Endothelial cell of umbilical vein (primary cell): ENCODE results near the gene CAMP. TPM values are rescaled to one million over a fixed set of nuclear protein-coding genes. Genes with fewer than 3 reads are reported as not detected.
"Not testable (repeated sequence)": the region's sequence is repeated elsewhere in the genome, so short reads cannot be mapped to it uniquely, and the experiment has no call there.

Experiments used
- BruUV-seq: library from RNA; stranded (reverse); fragments of 400-500 nt; replicated peaks from 2 replicates; lab custom pipeline; 2021; lab: Mats Ljungman, UMichigan
- CTCF ChIA-PET: fragments of 300-600, 350-600 bp; sonication (Branson Sonifier 250); formaldehyde crosslinking; loops from one replicate; lab custom pipeline; 2021; ENCODE audit warnings: antibody characterized with exemption, inconsistent platforms; lab: Charles Lee
- POLR2A ChIA-PET: fragments of 300-600, 350-600 bp; sonication (Branson Sonifier 250); formaldehyde crosslinking; loops from one replicate; lab custom pipeline; 2021; ENCODE audit warnings: antibody characterized with exemption, inconsistent platforms; lab: Charles Lee
- DNase-seq: peaks from one replicate; pipeline ENCODE4 v3.0.0-alpha.2; 2011; ENCODE audit warnings: low read depth, low spot score
- FAIRE-seq: peaks from 2 replicates; lab custom pipeline; 2011; peaks lifted over from hg19 to GRCh38; lab: Jason Lieb, UNC
- H2AFZ ChIP-seq: 2 replicates; pipeline ENCODE4 v1.6.0; 2012; ENCODE audit warnings: low read depth, low read length, control low read depth, inconsistent platforms
- H3K27ac ChIP-seq: 2 replicates; pipeline ENCODE4 v1.5.1; 2011; ENCODE audit warnings: low read depth, mild to moderate bottlenecking, control low read depth, low read length, moderate library complexity; ENCODE audit not compliant: insufficient read depth
- H3K27me3 ChIP-seq, 2 experiments: 2 replicates each; pipeline versions ENCODE4 v1.6.0 to v1.6.1; 2011; ENCODE audit warnings: low read length in 2 of 2, mixed read lengths in 1 of 2; ENCODE audit not compliant: control insufficient read depth in 2 of 2, insufficient read depth in 2 of 2
- H3K36me3 ChIP-seq, 2 experiments: 2 replicates in 1 of 2; 3 replicates in 1 of 2; pipeline ENCODE4 v1.5.1; 2011; ENCODE audit warnings: low read length in 2 of 2, mild to moderate bottlenecking in 1 of 2, moderate library complexity in 1 of 2; ENCODE audit not compliant: control insufficient read depth in 2 of 2, insufficient read depth in 2 of 2; ENCODE audit errors: extremely low read depth in 1 of 2
- H3K4me1 ChIP-seq: 3 replicates; pipeline ENCODE4 v1.5.1; 2011; ENCODE audit warnings: mild to moderate bottlenecking, low read length; ENCODE audit not compliant: control insufficient read depth, insufficient read depth; ENCODE audit errors: extremely low read depth
- H3K4me2 ChIP-seq: 2 replicates; pipeline ENCODE4 v1.6.1; 2011; ENCODE audit warnings: low read length, control low read depth, mixed read lengths; ENCODE audit not compliant: insufficient read depth
- H3K4me3 ChIP-seq, 3 experiments: fragments of 200-600 bp in 1 of 3; sonication (generic), shearing (Covaris generic) in 1 of 3; replicated peaks in 1 of 3; 2 replicates each; pipeline ENCODE4 v1.5.1; 2011 to 2016; ENCODE audit warnings: control low read depth in 3 of 3, low read length in 3 of 3, mild to moderate bottlenecking in 2 of 3, inconsistent platforms in 1 of 3, low read depth in 1 of 3, moderate library complexity in 1 of 3; ENCODE audit not compliant: insufficient read depth in 1 of 3
- H3K79me2 ChIP-seq: 2 replicates; pipeline ENCODE4 v1.6.0; 2012; ENCODE audit warnings: low read length, inconsistent platforms; ENCODE audit not compliant: control insufficient read depth, insufficient read depth
- H3K9ac ChIP-seq: replicated peaks from 2 replicates; pipeline ENCODE3; 2011; ENCODE audit warnings: low read length, control low read depth; ENCODE audit not compliant: insufficient read depth; ENCODE audit errors: extremely low read depth
- H3K9me1 ChIP-seq: replicated peaks from 3 replicates; pipeline ENCODE4 v1.6.0; 2011; ENCODE audit warnings: mild to moderate bottlenecking, low read length; ENCODE audit not compliant: control insufficient read depth, insufficient read depth; ENCODE audit errors: extremely low read depth
- H3K9me3 ChIP-seq: replicated peaks from 2 replicates; pipeline ENCODE4 v1.5.1; 2012; ENCODE audit warnings: low read length, inconsistent platforms; ENCODE audit not compliant: control insufficient read depth, insufficient read depth
- H4K20me1 ChIP-seq: replicated peaks from 2 replicates; pipeline ENCODE3; 2011; ENCODE audit warnings: mild to moderate bottlenecking, low read length; ENCODE audit not compliant: control insufficient read depth, insufficient read depth; ENCODE audit errors: extremely low read depth
- EZH2 ChIP-seq: IDR thresholded peaks from 2 replicates; pipeline ENCODE4 v1.6.1; 2012; ENCODE audit warnings: borderline replicate concordance, low read depth, mild to moderate bottlenecking, moderate library complexity, low read length, inconsistent platforms; ENCODE audit not compliant: severe bottlenecking
- FOS ChIP-seq: IDR thresholded peaks from 2 replicates; pipeline ENCODE4 v1.6.1; 2011; ENCODE audit warnings: mild to moderate bottlenecking, low read length, moderate library complexity, borderline replicate concordance; ENCODE audit not compliant: insufficient read depth
- GATA2 ChIP-seq: IDR thresholded peaks from 2 replicates; pipeline ENCODE4 v1.7.0; 2011; ENCODE audit warnings: low read depth, mild to moderate bottlenecking, moderate library complexity, mixed read lengths, low read length; ENCODE audit not compliant: insufficient read length, insufficient read depth
- JUN ChIP-seq: IDR thresholded peaks from 2 replicates; pipeline ENCODE4 v1.6.1; 2011; ENCODE audit warnings: borderline replicate concordance, low read depth; ENCODE audit not compliant: insufficient read length, insufficient read depth
- MAX ChIP-seq: IDR thresholded peaks from 2 replicates; pipeline ENCODE4 v1.6.1; 2011; ENCODE audit not compliant: insufficient read depth, insufficient read length
- MYC ChIP-seq: IDR thresholded peaks from one replicate; pipeline ENCODE4 v1.6.1; 2011; ENCODE audit warnings: mild to moderate bottlenecking, low read depth, low read length
- POLR2A ChIP-seq: IDR thresholded peaks from 2 replicates; pipeline ENCODE4 v1.6.1; 2012; ENCODE audit warnings: low read depth, mild to moderate bottlenecking, control low read depth, low read length
- POLR2AphosphoS5 ChIP-seq: IDR thresholded peaks from 2 replicates; pipeline ENCODE4 v1.6.1; 2012; ENCODE audit warnings: low read depth, mild to moderate bottlenecking, control low read depth, low read length, moderate library complexity; ENCODE audit not compliant: insufficient read depth
- dilution Hi-C: fragments of 300-500 bp; cut with MboI; formaldehyde crosslinking; loops from one replicate; pipeline ENCODE4 v1.15.0; 2019; ENCODE audit warnings: low sequenced_read_pairs; ENCODE audit not compliant: extremely low pct_ligation_motif_present
- intact Hi-C: fragments of 100-400 bp; cut with micrococcal nuclease; formaldehyde crosslinking; loops from one replicate; pipeline ENCODE4 v1.10.0; 2022
- polyA plus RNA-seq, 4 experiments: library from polyadenylated mRNA; depleted of rRNA in 3 of 4; stranded (reverse) in 3 of 4; unstranded in 1 of 4; fragments of >200 nt; gene quantifications; 2 replicates each; pipeline versions ENCODE4 v1.2.1 to v1.2.3, GENCODE V29; 2011 to 2012; ENCODE audit warnings: missing spikeins in 1 of 4
- total RNA-seq: library from RNA; stranded (reverse); gene quantifications from 2 replicates; pipeline ENCODE4 v1.2.3, GENCODE V29; 2021
- TF ChIP-seq, protein P1 (sequence below), 2 donors: IDR thresholded peaks; 1 replicate in 1 of 2; 2 replicates in 1 of 2; pipeline ENCODE4 v1.5.1; 2011; ENCODE audit warnings: low read length in 2 of 2, mild to moderate bottlenecking in 2 of 2, moderate library complexity in 2 of 2, control low read depth in 1 of 2, inconsistent platforms in 1 of 2, low read depth in 1 of 2; ENCODE audit not compliant: insufficient read depth in 1 of 2; ENCODE audit errors: extremely low read depth in 1 of 2

CAMP gene
- total and polyA plus RNA-seq, 2 donors (not counting 3 experiments of a cell fraction or from before 2014, with no cell fraction given): not detected

- no peak overlapping the region for H2AFZ ChIP-seq
- peaks cover 9% of the 10 kb centered on the region for H3K4me1 ChIP-seq
- dilution Hi-C loops: no loop called here
- intact Hi-C loops: loop anchor here (10.0 kb wide), 1 partner anchor 76 kb away; no protein-coding TSS in a partner anchor
- DNase-seq (no peak), FAIRE-seq (no peak)
- CTCF ChIA-PET: interaction anchor here (0.6 to 24.1 kb wide), 4 partner anchors 10 to 170 kb away, joined by 3 to 723 read pairs (median 4); partner anchors contain the start of genes CCDC51, PLXNB1 and TMA7
- no peaks in the 10 kb centered on the region for H3K9me3 ChIP-seq
- no peak overlapping the region for H3K27ac ChIP-seq
- TF ChIP-seq JUN: no peak
- TF ChIP-seq POLR2A: no peak
- no peak for TF ChIP-seq FOS
- no peak for TF ChIP-seq MYC
- no peak for TF ChIP-seq GATA2
- TF ChIP-seq EZH2: no peak
- TF ChIP-seq MAX: no peak
- TF ChIP-seq POLR2AphosphoS5: no peak
- TF ChIP-seq, protein P1, sequence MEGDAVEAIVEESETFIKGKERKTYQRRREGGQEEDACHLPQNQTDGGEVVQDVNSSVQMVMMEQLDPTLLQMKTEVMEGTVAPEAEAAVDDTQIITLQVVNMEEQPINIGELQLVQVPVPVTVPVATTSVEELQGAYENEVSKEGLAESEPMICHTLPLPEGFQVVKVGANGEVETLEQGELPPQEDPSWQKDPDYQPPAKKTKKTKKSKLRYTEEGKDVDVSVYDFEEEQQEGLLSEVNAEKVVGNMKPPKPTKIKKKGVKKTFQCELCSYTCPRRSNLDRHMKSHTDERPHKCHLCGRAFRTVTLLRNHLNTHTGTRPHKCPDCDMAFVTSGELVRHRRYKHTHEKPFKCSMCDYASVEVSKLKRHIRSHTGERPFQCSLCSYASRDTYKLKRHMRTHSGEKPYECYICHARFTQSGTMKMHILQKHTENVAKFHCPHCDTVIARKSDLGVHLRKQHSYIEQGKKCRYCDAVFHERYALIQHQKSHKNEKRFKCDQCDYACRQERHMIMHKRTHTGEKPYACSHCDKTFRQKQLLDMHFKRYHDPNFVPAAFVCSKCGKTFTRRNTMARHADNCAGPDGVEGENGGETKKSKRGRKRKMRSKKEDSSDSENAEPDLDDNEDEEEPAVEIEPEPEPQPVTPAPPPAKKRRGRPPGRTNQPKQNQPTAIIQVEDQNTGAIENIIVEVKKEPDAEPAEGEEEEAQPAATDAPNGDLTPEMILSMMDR (IDR thresholded peaks at IDR 0.05; ENCODE audit: extremely low read depth in 1 of 2, insufficient read depth in 1 of 2, low read depth in 1 of 2, low read length in 2 of 2): no peak
- no peaks in the 10 kb centered on the region for H3K79me2 ChIP-seq
- H3K36me3 ChIP-seq: peaks cover 0 to 4% of the 10 kb centered on the region in 2 experiments
- no peaks in the 10 kb centered on the region for H3K27me3 ChIP-seq
- H3K4me2 ChIP-seq: no peak overlapping the region
- POLR2A ChIA-PET: no interaction called here
- H3K9me1 ChIP-seq: no peaks in the 10 kb centered on the region
- no peaks in the 10 kb centered on the region for H4K20me1 ChIP-seq
- no peak overlapping the region for H3K9ac ChIP-seq
- H3K4me3 ChIP-seq: no peak overlapping the region
- BruUV-seq: no TSS peak
These were observed 47.0 kb downstream of the CAMP start for GRCh38 chr3:48270306-48270705.

DNA sequence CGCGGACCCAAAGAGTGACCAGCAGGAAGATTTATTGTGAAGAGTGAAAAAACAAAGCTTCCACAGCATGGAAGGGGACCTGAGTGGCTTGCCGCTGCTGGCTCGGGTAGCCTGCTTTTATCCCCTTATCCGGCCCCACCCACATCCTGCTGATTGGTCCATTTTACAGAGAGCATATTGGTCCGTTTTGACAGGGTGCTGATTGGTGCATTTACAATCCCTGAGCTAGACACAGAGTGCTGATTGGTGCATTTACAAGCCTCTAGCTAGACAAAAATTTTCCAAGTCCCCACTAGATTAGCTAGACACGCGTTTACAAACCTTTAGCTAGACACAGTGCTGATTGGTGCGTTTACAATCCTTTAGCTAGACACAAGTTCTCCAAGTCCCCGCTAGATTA, 47.9 kb downstream of the CAMP start:
- H3K36me3 ChIP-seq, H3K4me3 ChIP-seq, H3K9ac ChIP-seq, H3K79me2 ChIP-seq, FAIRE-seq, H2AFZ ChIP-seq, H3K9me1 ChIP-seq, H3K27me3 ChIP-seq, H3K9me3 ChIP-seq, DNase-seq, H4K20me1 ChIP-seq, BruUV-seq, dilution Hi-C loops, H3K4me2 ChIP-seq, H3K4me1 ChIP-seq, POLR2A ChIA-PET, H3K27ac ChIP-seq: not testable (repeated sequence)
- CTCF ChIA-PET: interaction anchor here (1.0 to 24.1 kb wide), 5 partner anchors 77 to 287 kb away, joined by 3 to 723 read pairs (median 5); partner anchors contain the start of gene PLXNB1
- intact Hi-C loops: loop anchor here (10.0 kb wide), 1 partner anchor 76 kb away; no protein-coding TSS in a partner anchor
